GM12801 (cell line): Measurements from ENCODE around the gene COQ6.

Experiments used
- CTCF ChIP-seq: IDR thresholded peaks from one replicate; pipeline ENCODE4 v1.5.1; 2011; ENCODE audit warnings: control low read depth; ENCODE audit not compliant: insufficient read length; ENCODE audit errors: extremely low read depth

The COQ6 gene

DNA sequence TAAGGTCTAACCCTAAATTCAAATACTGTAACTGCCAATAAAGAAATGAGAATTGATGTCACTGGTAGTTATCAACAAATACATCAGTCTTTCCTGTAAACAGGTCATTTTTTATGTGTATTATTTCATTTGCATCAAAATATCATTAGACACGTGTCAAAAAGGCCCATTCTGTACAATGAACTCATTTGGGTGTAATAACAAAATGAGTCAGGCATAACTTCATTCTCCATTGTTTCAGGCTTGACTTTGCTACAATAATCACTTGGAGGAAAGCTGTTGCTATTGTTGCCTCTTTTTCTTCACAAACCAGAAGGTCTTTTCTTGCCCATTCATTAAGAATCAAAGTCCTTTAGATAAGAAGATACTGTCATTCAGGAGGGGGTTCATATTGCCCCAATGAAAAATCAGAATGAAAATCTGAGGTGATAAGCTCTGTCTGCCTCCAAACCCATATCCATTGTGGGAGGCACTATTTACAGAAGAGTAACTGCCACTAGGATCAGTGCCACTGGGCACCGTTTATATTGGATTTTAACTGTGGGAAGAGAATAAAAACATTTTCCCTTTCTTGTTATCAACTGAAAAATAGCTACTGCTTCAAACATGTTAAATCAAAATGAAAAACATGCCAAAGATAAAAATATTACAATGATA, 58.9 kb downstream of the COQ6 start:
- no peak for TF ChIP-seq CTCF
